ENCODE data around the gene MBLAC1.

MBLAC1 gene

GRCh38 chr7:100098913-100099312 lies 27.9 kb upstream of the MBLAC1 start:
- DNase-seq, result no peak

- DNase-seq, result no peak
Observed at GRCh38 chr7:100099452-100099851, 27.3 kb upstream of the MBLAC1 start.

- DNase-seq, result peak; percentile 96
Observed at GRCh38 chr7:100100420-100101015, 26.2 kb upstream of the MBLAC1 start.

- peak; percentile 99 for DNase-seq
Observed at GRCh38 chr7:100101016-100101862, 25.5 kb upstream of the MBLAC1 start, which contains the start of the genes AP4M1 and MCM7. TSS of gene AP4M1 (plus strand) at chr7:100101643. CDS start at chr7:100101715, 72 bp downstream. TSS of gene MCM7 (minus strand) at chr7:100101397. CDS start at chr7:100101294, 103 bp downstream.

GRCh38 chr7:100102950-100103840 lies 23.6 kb upstream of the MBLAC1 start:
- DNase-seq, result no peak

- DNase-seq, result no peak
Observed at GRCh38 chr7:100105534-100105933, 21.2 kb upstream of the MBLAC1 start.

- no peak for DNase-seq
Observed at GRCh38 chr7:100106633-100107032, 20.1 kb upstream of the MBLAC1 start.

- DNase-seq, result no peak
Observed at GRCh38 chr7:100107125-100107737, 19.5 kb upstream of the MBLAC1 start.

GRCh38 chr7:100107890-100108289 lies 18.9 kb upstream of the MBLAC1 start:
- DNase-seq, result no peak

GRCh38 chr7:100109521-100110163 lies 17.1 kb upstream of the MBLAC1 start:
- no peak for DNase-seq

- no peak for DNase-seq
Observed at GRCh38 chr7:100111156-100111555, 15.6 kb upstream of the MBLAC1 start.

GRCh38 chr7:100111914-100112313 lies 14.9 kb upstream of the MBLAC1 start:
- no peak for DNase-seq

GRCh38 chr7:100115026-100115425 lies 11.7 kb upstream of the MBLAC1 start:
- no peak for DNase-seq

GRCh38 chr7:100118388-100119071 lies 8.2 kb upstream of the MBLAC1 start:
- no peak for DNase-seq

GRCh38 chr7:100119072-100119969 lies 7.4 kb upstream of the MBLAC1 start, which contains the start of the genes CNPY4 and TAF6:
TSS of gene CNPY4 (plus strand) at chr7:100119634. CDS start at chr7:100119745, 111 bp downstream.
TSS of gene TAF6 (minus strand) at chr7:100119358. CDS start at chr7:100114209, 5,149 bp downstream.
- peak; percentile 96 for DNase-seq

- no peak for DNase-seq
Observed at GRCh38 chr7:100119970-100120732, 6.6 kb upstream of the MBLAC1 start.

GRCh38 chr7:100120733-100121036 lies 6.1 kb upstream of the MBLAC1 start:
- no peak for DNase-seq

GRCh38 chr7:100122067-100122466 lies 4.7 kb upstream of the MBLAC1 start:
- DNase-seq, result peak; percentile 92

- peak; percentile 21 for DNase-seq
Observed at GRCh38 chr7:100122568-100122967, 4.2 kb upstream of the MBLAC1 start.

Measured in NCI-H1092 (cell line).